ENCODE results near the gene SMIM28.
"Not testable (repeated sequence)": the region's sequence is repeated elsewhere in the genome, so short reads cannot be mapped to it uniquely, and the experiment has no call there.

SMIM28 gene

GRCh38 chr6:138405816-138406413 lies 28.2 kb downstream of the SMIM28 start:
- DNase-seq (ENCODE audit: low read depth) = no peak

- no peak for DNase-seq (ENCODE audit: low read depth)
Observed at GRCh38 chr6:138406443-138406842, 28.7 kb downstream of the SMIM28 start.

- DNase-seq (ENCODE audit: low read depth) = no peak
Observed at GRCh38 chr6:138410048-138410735, 32.5 kb downstream of the SMIM28 start.

- DNase-seq (ENCODE audit: low read depth) = no peak
Observed at GRCh38 chr6:138410972-138411880, 33.5 kb downstream of the SMIM28 start.

- no peak for DNase-seq (ENCODE audit: low read depth)
Observed at GRCh38 chr6:138415125-138415524, 37.4 kb downstream of the SMIM28 start.

- no peak for DNase-seq (ENCODE audit: low read depth)
Observed at GRCh38 chr6:138416206-138416605, 38.5 kb downstream of the SMIM28 start.

DNA sequence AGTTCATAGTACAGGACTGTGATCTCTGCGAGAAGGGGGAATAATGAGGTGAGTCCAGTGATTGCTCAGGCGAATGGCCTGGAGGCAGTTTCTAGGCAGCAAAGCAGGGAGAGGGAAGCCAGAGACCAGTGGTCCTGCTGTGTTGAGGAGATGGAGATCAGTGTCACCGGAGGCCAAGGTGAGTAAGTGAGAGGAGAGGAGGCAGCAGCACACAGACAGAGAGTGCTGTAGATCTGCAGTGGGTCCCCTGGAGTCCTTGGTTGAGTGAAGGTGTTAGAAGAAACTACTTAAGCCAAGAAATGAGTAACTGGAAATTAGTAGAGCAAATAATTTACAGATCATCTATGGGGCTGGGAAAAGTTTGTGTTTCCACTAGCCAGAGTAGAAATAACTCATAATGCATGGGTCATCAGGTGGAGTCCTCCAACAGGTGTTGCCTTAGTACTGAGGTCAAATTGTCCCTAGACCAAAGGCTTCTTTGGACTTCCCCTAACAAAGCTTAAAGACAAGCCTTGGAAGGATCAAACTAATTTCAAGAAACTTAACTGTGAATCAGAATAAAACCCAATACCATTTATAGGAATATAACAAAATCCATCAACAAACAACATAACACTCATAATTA lies 39.9 kb downstream of the SMIM28 start:
- no peak for DNase-seq (ENCODE audit: low read depth)

GRCh38 chr6:138418118-138418742 lies 40.5 kb downstream of the SMIM28 start:
- DNase-seq (ENCODE audit: low read depth) = no peak

DNA sequence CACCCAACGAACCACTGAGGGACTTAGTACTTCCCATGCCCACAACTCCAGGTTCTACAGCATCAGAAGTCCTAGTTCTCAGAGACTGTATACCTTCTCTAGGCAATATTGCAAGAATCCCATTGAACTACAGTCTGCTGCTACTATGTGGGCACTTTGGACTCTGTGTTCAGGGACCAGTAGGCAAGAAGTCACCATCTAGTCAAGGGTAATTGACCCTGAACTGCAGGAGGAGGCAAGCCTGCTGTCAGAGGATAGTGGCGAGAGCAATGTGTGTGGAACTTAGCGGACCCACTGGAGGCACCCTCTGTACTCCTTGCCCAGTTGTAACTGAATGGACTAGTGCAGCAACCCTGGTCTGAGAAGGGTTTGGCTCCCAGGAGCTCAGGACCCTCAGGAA lies 42.1 kb downstream of the SMIM28 start:
- DNase-seq (ENCODE audit: low read depth) = no peak

DNA sequence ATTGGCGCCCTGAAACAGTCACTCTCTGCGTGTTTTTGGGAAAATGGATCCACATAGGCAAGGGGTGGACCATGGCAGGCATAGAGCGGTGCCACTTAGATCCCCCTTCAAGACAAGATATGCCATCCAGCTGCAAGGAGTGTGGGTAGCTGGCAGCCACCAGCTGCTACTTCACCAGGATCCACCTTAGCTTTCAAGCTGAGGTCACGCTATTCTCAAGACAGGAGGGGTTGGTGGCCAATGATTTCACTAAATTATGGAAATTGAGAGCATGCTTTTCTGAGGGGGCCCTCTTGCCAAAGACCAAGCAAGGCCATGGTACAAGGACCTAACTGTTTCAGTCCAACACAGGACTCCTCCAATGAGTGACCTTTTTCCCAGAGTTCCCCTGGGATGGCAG lies 42.7 kb downstream of the SMIM28 start:
- no peak for DNase-seq (ENCODE audit: low read depth)

DNA sequence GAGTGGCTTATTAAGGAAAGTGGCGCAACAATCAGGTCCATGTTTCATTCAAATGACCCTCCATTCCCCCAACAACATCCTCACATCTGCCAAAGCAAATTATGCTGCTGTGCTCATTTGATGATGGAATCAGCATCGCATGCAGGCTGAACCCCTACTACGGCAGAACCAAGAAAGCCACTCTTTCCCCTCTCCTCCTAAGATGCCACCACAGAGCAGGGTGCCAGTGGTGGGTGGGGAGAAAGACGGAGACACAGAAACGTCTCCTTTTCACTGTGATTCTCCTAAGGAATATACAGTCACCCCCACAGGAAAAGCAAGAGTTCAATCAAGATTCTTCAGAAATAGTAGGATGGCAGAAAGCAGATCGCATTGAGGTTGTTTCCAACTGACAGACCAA lies 43.4 kb downstream of the SMIM28 start:
- DNase-seq (ENCODE audit: low read depth) = no peak

GRCh38 chr6:138421608-138422007 lies 43.9 kb downstream of the SMIM28 start:
- no peak for DNase-seq (ENCODE audit: low read depth)

GRCh38 chr6:138422861-138423260 lies 45.2 kb downstream of the SMIM28 start:
- no peak for DNase-seq (ENCODE audit: low read depth)

DNA sequence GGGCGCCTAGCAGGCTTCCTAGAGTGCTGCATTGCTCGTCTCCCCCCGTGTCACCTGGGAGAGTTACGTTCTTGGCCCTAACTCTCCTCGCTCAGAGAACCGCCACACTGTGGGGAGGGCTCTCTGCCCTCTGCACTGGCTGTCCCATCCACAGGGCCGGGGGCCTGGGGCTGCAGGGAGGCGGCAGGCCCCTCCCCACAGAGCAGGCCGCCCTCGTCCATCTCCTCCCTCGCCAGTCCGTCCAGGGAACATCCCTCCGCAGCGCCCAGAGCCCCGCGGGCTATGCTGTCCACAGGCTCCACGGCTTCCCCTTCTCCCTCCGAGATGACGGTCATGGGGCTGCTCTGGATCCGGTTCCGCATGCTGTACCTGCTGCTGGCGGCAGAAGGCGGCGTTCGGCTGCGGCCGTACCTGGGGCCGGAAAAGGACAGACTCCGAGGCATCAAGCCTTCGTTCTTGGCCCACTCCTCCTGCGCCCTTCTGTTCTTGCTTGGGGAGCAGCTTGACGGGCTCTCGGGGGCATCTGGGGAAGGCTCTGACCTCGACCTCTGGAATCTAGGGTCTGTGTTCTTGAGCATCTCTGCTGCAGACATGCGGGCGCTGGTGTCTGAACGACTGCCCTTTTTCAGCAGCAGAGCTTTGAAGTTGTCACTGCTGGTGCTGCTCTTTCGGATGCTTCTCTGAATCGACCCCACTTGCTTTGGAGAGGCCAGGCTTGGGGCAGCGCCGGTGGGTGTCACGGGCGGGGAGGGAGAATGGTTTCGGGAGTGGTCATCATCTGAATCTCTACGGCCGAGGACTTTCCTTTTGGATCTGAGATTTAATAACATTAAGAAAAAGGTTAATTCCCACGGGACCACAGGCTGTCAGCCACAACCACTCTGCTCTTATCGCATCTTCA lies 46.5 kb downstream of the SMIM28 start:
- DNase-seq (ENCODE audit: low read depth) = no peak

- DNase-seq (ENCODE audit: low read depth) = not testable (repeated sequence)
Observed at GRCh38 chr6:138425256-138425655, 47.6 kb downstream of the SMIM28 start.

DNA sequence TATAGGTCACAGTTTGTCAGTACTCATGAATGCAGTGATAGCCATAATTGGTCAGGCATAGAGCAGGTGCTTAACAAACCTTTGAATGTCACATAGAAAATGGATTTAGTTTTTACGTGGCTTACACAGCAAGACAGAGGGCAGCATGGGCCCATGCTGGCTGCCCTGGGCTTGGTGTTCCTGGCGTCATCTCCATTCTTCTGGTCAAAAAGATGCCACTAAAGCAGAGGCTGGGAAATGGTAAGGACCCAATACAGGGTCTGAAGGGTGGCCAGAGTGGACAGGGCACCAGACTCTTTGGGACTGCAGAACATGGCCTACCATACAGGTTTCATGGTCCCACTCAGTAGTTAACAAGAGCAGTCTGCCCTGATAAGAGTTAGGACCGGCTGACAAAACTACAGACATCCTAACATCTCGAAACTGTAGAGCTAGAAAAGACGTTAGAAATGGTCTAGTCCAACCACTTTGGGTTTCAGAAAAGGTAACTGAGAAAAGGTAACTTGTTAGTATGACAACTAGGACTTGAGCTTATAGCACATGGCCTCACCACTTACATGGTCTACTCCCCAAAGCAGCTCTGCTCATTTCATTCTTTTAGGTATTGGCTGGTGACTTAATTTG lies 48.9 kb downstream of the SMIM28 start:
- no peak for DNase-seq (ENCODE audit: low read depth)

GRCh38 chr6:138427701-138428100 lies 50.0 kb downstream of the SMIM28 start:
- DNase-seq (ENCODE audit: low read depth) = no peak

GRCh38 chr6:138428944-138429598 lies 51.4 kb downstream of the SMIM28 start:
- DNase-seq (ENCODE audit: low read depth) = no peak

DNA sequence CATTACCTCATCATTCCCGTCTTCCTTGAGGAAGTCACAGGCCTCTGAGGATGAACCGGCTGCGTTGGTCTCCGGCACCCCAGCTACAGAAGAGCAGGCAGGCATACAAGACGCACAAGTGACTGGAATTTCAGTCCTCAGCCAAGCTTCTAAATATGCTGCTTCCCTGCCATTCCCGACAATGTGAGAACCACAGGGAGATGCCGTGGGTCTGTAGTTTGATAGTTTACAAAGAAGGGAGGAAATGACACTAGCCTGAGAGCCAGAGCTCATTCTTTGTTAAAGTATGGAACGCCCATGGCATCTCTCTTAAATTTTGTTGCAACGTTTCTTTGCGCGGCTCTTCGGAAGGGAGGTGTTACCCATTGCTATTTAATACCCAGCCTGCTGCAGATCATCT lies 52.1 kb downstream of the SMIM28 start:
- no peak for DNase-seq (ENCODE audit: low read depth)

Measured in activated T-helper 1 cell treated with Interleukin-2 at 50 U/mL for 16 hours (primary cell).